ENCODE data around the gene KRT39.
A peak's percentile ranks its signal among the peaks of the same experiment; 100 is the strongest.
"Not testable (repeated sequence)": the region's sequence is repeated elsewhere in the genome, so short reads cannot be mapped to it uniquely, and the experiment has no call there.

KRT39 gene

GRCh38 chr17:40937384-40937819, 29.3 kb downstream of the KRT39 start, which contains the start of gene KRT23:
KRT23 (minus strand) TSS chr17:40937646; CDS start chr17:40936603, 1,043 bp downstream.
- DNase-seq: no peak

- no peak for DNase-seq
Observed at GRCh38 chr17:40936976-40937375, 29.8 kb downstream of the KRT39 start.

- no peak for DNase-seq
Observed at GRCh38 chr17:40936437-40936971, 30.2 kb downstream of the KRT39 start.

DNA sequence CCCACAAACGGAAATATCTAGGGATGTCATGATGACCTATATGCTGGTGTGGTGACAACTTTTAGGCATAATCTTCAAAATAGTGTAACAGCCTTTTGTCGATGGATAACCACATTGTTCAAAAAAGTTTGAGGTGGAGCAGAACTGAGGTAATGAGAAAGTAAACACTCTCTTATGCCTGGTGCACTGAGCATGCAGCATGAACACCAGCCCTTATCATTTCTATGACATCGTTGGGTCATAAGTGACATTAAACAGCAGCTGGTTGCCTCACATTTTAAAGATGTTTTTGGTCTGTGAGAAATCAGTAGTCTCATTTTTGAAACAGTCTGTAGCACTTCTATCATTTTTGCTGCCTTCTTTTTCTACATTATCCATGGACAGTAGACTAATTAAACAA, 31.1 kb downstream of the KRT39 start:
- no peak for DNase-seq

- DNase-seq: no peak
Observed at GRCh38 chr17:40932608-40933007, 34.1 kb downstream of the KRT39 start.

DNA sequence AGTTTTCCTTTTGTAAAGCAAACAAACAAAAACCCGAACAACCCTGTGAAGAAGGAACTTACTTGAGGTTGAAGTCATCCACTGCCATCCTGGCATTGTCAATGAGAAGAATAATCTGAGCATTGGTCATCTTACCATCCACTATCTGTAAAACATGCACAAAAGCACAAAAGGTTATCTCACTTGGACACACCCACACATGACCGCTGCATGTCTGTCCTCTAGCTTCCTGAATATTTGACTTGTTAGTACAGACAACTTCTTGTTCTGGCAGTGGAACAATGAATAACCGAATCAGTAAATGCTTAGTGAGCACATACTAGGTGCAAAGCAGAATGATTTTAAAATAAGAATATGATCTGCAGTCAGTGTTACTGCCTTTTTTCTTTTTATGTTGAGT, 35.4 kb downstream of the KRT39 start:
- no peak for DNase-seq

DNA sequence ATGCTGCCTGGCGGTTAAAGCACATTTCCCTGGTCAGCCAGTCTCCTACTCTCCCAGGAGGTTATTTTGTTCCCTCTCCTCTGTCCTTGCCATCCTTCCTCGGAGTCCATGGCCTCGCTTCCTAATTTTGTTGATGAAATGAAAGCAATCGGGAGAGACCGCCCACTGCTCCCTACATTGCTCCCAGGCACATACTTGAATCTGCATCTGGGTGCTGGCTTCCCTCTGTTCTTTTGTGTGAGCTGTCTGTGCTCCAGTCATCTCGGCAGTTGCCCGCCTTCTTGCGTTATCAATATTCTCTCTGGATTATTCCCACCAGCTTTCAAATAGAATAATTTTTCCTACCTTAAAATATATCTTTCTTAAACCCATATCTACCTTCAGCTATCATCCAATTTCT, 40.4 kb downstream of the KRT39 start:
- no peak for DNase-seq

GRCh38 chr17:40922239-40922638, 44.5 kb downstream of the KRT39 start:
- no peak for DNase-seq

DNA sequence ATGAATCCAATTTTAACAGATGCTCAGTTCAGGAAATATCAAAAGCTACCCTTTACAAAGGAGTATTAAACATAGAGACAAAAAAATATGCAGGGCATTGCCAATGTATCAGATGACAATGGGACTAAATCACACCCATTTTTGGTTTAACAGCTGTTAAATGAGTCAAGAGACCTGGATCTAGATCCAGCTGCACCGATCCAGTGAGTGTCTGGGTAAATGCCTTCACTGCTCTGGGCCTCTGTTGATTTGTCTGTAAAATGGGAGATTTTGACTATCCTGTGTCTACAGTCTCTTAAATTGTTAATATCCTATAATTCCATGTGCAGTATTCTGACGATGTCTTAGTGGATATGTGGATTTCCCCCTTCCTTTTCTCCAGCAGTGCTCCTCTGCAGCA, 45.7 kb downstream of the KRT39 start:
- DNase-seq: no peak

GRCh38 chr17:40917116-40917515, 49.6 kb downstream of the KRT39 start:
- DNase-seq: not testable (repeated sequence)

GRCh38 chr17:40916366-40916765, 50.4 kb downstream of the KRT39 start:
- no peak for DNase-seq

DNA sequence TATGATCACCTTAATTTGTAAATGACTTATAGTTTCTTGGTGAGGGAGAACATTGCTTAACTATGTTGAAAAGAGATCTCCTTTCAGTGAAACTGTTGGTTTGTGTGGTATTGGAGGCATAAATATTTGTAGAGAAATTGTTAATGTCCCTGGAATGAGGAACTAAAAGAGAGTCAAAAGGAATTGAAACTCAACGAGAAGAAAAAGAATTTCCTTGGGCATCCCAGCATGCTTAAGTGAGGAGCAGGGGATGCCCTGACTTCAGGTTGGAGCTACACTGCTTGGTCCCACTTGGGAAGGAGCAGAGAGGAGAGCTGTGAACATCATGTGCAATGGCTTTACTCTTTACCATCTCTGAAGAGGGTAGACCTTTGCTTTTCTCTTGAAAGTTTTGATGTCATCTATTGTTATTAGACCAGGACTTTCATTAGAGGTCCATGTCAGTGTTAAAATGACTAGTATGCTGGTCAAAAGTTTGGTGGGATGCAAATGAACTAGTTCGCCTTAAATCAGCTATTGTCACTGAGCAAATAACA, 51.0 kb downstream of the KRT39 start:
- DNase-seq: no peak

- DNase-seq: no peak
Observed at GRCh38 chr17:40915199-40915661, 51.5 kb downstream of the KRT39 start.

GRCh38 chr17:40914075-40914855, 52.5 kb downstream of the KRT39 start:
- no peak for DNase-seq

GRCh38 chr17:40912486-40913210, 54.1 kb downstream of the KRT39 start:
- DNase-seq: no peak

GRCh38 chr17:40910441-40910841, 56.3 kb downstream of the KRT39 start:
- DNase-seq: no peak

DNA sequence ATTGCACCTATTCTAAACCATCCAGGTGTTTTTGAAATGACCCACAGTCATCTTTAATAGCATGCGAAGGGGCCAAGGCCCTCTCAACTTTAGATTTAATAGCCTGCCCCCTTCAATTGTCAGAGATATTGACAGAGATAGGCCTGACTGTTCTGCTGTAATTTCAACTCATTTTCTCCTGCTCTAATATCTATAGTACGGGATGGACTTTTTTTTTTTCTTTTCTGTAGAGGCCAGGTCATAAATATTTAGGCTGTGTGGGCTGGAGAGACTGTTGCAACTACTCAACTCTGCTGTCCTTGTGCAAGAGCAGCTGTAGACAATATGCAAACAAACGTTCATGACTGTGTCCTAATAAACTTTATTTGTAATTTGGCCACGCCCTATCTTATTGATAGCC, 57.0 kb downstream of the KRT39 start:
- DNase-seq: no peak

DNA sequence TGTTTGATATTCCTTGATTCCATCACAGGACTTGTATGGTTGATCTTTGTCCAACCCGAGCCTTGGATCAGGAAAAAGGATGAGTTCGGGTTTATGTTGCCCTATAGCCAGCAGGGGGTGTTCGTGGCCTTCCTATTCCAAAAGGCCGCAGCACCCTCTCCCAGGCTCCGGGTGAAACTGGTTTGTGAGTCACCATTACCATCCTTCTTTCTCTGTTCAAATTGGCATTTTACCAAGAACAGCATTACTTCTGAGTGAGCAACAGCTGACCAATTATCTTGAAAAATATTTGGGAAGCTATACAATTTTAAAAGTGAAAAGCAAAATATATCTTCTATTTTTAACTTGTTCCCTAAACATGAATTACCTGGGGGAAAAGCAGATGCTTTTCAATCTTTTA, 57.4 kb downstream of the KRT39 start:
- DNase-seq: peak; percentile 75

Data from NCI-H1092 treated with DMSO at 0.1 percent for 48 hours (cell line).